IMR-90 (cell line): ENCODE measurements around the gene CCDC61. TPM values are rescaled to one million over a fixed set of nuclear protein-coding genes. Genes with fewer than 3 reads are reported as not detected.

Experiments used
- ATAC-seq: fragments of 200-7000 bp; cut with Tn5 transposase; 2 replicates; pipeline ENCODE4 v1.9.1; 2020; ENCODE audit warnings: low read depth, mild to moderate bottlenecking, moderate library complexity
- BruUV-seq: library from RNA; stranded (reverse); fragments of 400-500 nt; replicated peaks from 2 replicates; lab custom pipeline; 2021; lab: Mats Ljungman, UMichigan
- CTCF ChIA-PET: fragments of 300-600 bp; formaldehyde crosslinking; extraction: SDS; loops from one replicate; lab custom pipeline; 2021; ENCODE audit warnings: antibody characterized with exemption; lab: Yijun Ruan, JAX
- POLR2A ChIA-PET: fragments of 300-600 bp; sonication (Branson Sonifier 250); formaldehyde crosslinking; loops from one replicate; lab custom pipeline; 2022; ENCODE audit warnings: antibody characterized with exemption; ENCODE audit not compliant: unreplicated experiment; lab: Charles Lee
- DNase-seq: peaks from one replicate; pipeline ENCODE4 v3.0.0; 2013
- H2AFZ ChIP-seq: replicated peaks from 2 replicates; pipeline ENCODE3; 2013; ENCODE audit warnings: low read length, mild to moderate bottlenecking; ENCODE audit not compliant: poor library complexity
- H2AK5ac ChIP-seq: 2 replicates; pipeline ENCODE4 v1.6.1; 2013; ENCODE audit warnings: low read depth, low read length, inconsistent platforms
- H2AK9ac ChIP-seq: replicated peaks from 2 replicates; pipeline ENCODE3; 2013; ENCODE audit warnings: mild to moderate bottlenecking, low read depth, low read length, moderate library complexity; ENCODE audit not compliant: poor library complexity
- H2BK120ac ChIP-seq: 2 replicates; pipeline ENCODE4 v1.6.1; 2013; ENCODE audit warnings: low read depth, low read length, inconsistent platforms
- H2BK15ac ChIP-seq: 3 replicates; pipeline ENCODE4 v1.6.1; 2013; ENCODE audit warnings: low read depth, low read length, inconsistent platforms
- H2BK20ac ChIP-seq: 2 replicates; pipeline ENCODE4 v1.6.1; 2013; ENCODE audit warnings: low read depth, mild to moderate bottlenecking, inconsistent platforms, low read length, moderate library complexity
- H2BK5ac ChIP-seq: 2 replicates; pipeline ENCODE4 v1.6.1; 2013; ENCODE audit warnings: mild to moderate bottlenecking, low read depth, low read length, inconsistent platforms; ENCODE audit not compliant: poor library complexity, severe bottlenecking
- H3K14ac ChIP-seq: replicated peaks from 2 replicates; pipeline ENCODE4 v1.6.1; 2013; ENCODE audit warnings: low read depth, low read length, inconsistent platforms
- H3K18ac ChIP-seq: 2 replicates; pipeline ENCODE4 v1.6.1; 2013; ENCODE audit warnings: low read depth, low read length, control low read depth
- H3K23ac ChIP-seq: 2 replicates; pipeline ENCODE4 v1.6.1; 2013; ENCODE audit warnings: low read depth, low read length, inconsistent platforms
- H3K27ac ChIP-seq: 2 replicates; pipeline ENCODE4 v1.5.1; 2013; ENCODE audit warnings: mild to moderate bottlenecking, control low read depth, low read length; ENCODE audit not compliant: insufficient read depth
- H3K27me3 ChIP-seq: 2 replicates; pipeline ENCODE4 v1.6.1; 2013; ENCODE audit warnings: low read length; ENCODE audit not compliant: control insufficient read depth, insufficient read depth
- H3K36me3 ChIP-seq: 2 replicates; pipeline ENCODE4 v1.6.1; 2013; ENCODE audit warnings: low read length, mixed read lengths; ENCODE audit not compliant: control insufficient read depth, insufficient read depth
- H3K4ac ChIP-seq: 2 replicates; pipeline ENCODE4 v1.6.1; 2013; ENCODE audit warnings: low read depth, low read length, inconsistent platforms
- H3K4me1 ChIP-seq: 2 replicates; pipeline ENCODE4 v1.6.1; 2013; ENCODE audit warnings: low read length, mixed read lengths; ENCODE audit not compliant: control insufficient read depth, insufficient read depth
- H3K4me2 ChIP-seq: 2 replicates; pipeline ENCODE4 v1.6.1; 2013; ENCODE audit warnings: low read depth, mild to moderate bottlenecking, control low read depth, low read length, moderate library complexity
- H3K4me3 ChIP-seq: 2 replicates; pipeline ENCODE4 v1.5.1; 2013; ENCODE audit warnings: low read depth, mild to moderate bottlenecking, control low read depth, low read length, moderate library complexity; ENCODE audit not compliant: insufficient read depth
- H3K56ac ChIP-seq: 2 replicates; pipeline ENCODE4 v1.6.1; 2013; ENCODE audit warnings: low read length, inconsistent platforms; ENCODE audit not compliant: insufficient read depth; ENCODE audit errors: extremely low read depth
- H3K79me1 ChIP-seq, 2 experiments: 2 replicates each; pipeline ENCODE4 v1.6.1; 2013; ENCODE audit warnings: low read length in 2 of 2, inconsistent platforms in 1 of 2, low read depth in 1 of 2
- H3K9ac ChIP-seq: 2 replicates; pipeline ENCODE4 v1.6.1; 2013; ENCODE audit warnings: low read depth, low read length, control low read depth
- H3K9me1 ChIP-seq: 2 replicates; pipeline ENCODE4 v1.6.1; 2013; ENCODE audit warnings: low read length, inconsistent platforms; ENCODE audit not compliant: insufficient read depth
- H3K9me3 ChIP-seq: 2 replicates; pipeline ENCODE4 v1.6.1; 2013; ENCODE audit warnings: low read length; ENCODE audit not compliant: control insufficient read depth, insufficient read depth
- H4K20me1 ChIP-seq: 2 replicates; pipeline ENCODE4 v1.6.1; 2013; ENCODE audit warnings: low read length, inconsistent platforms; ENCODE audit not compliant: insufficient read depth
- H4K5ac ChIP-seq: 2 replicates; pipeline ENCODE4 v1.6.1; 2013; ENCODE audit warnings: mild to moderate bottlenecking, low read depth, low read length, control low read depth
- H4K8ac ChIP-seq, 2 experiments: 2 replicates each; pipeline ENCODE4 v1.6.1; 2013; ENCODE audit warnings: low read depth in 2 of 2, low read length in 2 of 2, control low read depth in 1 of 2, inconsistent platforms in 1 of 2
- H4K91ac ChIP-seq: 2 replicates; pipeline ENCODE4 v1.6.1; 2013; ENCODE audit warnings: low read depth, low read length, inconsistent platforms; ENCODE audit not compliant: insufficient read depth
- BHLHE40 ChIP-seq: fragments of 150-350 bp; IDR thresholded peaks from 2 replicates; pipeline ENCODE4 v1.6.1; 2016; ENCODE audit warnings: mild to moderate bottlenecking, low read depth, low read length
- CHD1 ChIP-seq: IDR thresholded peaks from 2 replicates; pipeline ENCODE4 v1.6.1; 2012; ENCODE audit warnings: low read depth, low read length, improper control_type of control experiment
- CTCF ChIP-seq: conservative IDR thresholded peaks from 2 replicates; pipeline ENCODE4 v1.5.1; 2012; ENCODE audit warnings: mild to moderate bottlenecking, low read depth, low read length, improper control_type of control experiment
- ELK1 ChIP-seq: fragments of 150-350 bp; IDR thresholded peaks from 2 replicates; pipeline ENCODE4 v1.6.1; 2016; ENCODE audit warnings: low read depth, mild to moderate bottlenecking, low read length, moderate library complexity, borderline replicate concordance
- MAFK ChIP-seq: IDR thresholded peaks from 2 replicates; pipeline ENCODE4 v1.6.1; 2012; ENCODE audit warnings: low read depth, low read length, improper control_type of control experiment
- MAZ ChIP-seq: IDR thresholded peaks from 2 replicates; pipeline ENCODE4 v1.6.1; 2012; ENCODE audit warnings: low read depth, mild to moderate bottlenecking, low read length, improper control_type of control experiment, moderate library complexity, borderline replicate concordance
- MXI1 ChIP-seq: IDR thresholded peaks from 2 replicates; pipeline ENCODE4 v1.6.1; 2012; ENCODE audit warnings: low read depth, mild to moderate bottlenecking, low read length, moderate library complexity, borderline replicate concordance
- NFE2L2 ChIP-seq: fragments of 150-350 bp; IDR thresholded peaks from 2 replicates; pipeline ENCODE4 v1.6.1; 2016; ENCODE audit warnings: low read depth, mild to moderate bottlenecking, low read length
- POLR2A ChIP-seq: IDR thresholded peaks from 2 replicates; pipeline ENCODE4 v1.6.1; 2012; ENCODE audit warnings: mild to moderate bottlenecking, low read depth, low read length
- RAD21 ChIP-seq: IDR thresholded peaks from 2 replicates; pipeline ENCODE4 v1.6.1; 2012; ENCODE audit warnings: low read length, improper control_type of control experiment
- RCOR1 ChIP-seq: IDR thresholded peaks from 2 replicates; pipeline ENCODE4 v1.6.1; 2012; ENCODE audit warnings: mild to moderate bottlenecking, low read length, improper control_type of control experiment; ENCODE audit not compliant: insufficient replicate concordance
- SMC3 ChIP-seq: fragments of 150-350 bp; IDR thresholded peaks from 2 replicates; pipeline ENCODE4 v1.6.1; 2016; ENCODE audit warnings: low read depth, mild to moderate bottlenecking, antibody characterized with exemption, low read length, moderate library complexity
- USF2 ChIP-seq: fragments of 150-350 bp; IDR thresholded peaks from 2 replicates; pipeline ENCODE4 v1.6.1; 2017; ENCODE audit warnings: mild to moderate bottlenecking, antibody characterized with exemption, low read length, low read depth
- WGBS, 2 experiments: methylation state at CpG; one replicate each; pipeline versions ENCODE4 v1.1.5 to v1.1.7; 2013; ENCODE audit warnings: missing lambda C conversion rate in 2 of 2; ENCODE audit not compliant: insufficient read length in 1 of 2; ENCODE audit errors: extremely low coverage in 2 of 2; 5-methylcytosine and 5-hydroxymethylcytosine counted together
- dilution Hi-C: fragments of 300-500 bp; cut with HindIII; formaldehyde crosslinking; loops from one replicate; pipeline ENCODE4 v1.14.3; 2018; ENCODE audit warnings: low sequenced_read_pairs; ENCODE audit not compliant: unreplicated experiment
- in situ Hi-C: fragments of 300-500 bp; cut with MboI; formaldehyde crosslinking; loops from 3 replicates; pipeline ENCODE4 v1.14.3; 2019; ENCODE audit warnings: low sequenced_read_pairs, inconsistent platforms, mixed read lengths
- intact Hi-C: fragments of 100-400 bp; cut with micrococcal nuclease; formaldehyde crosslinking; loops from 2 replicates; pipeline ENCODE4 v1.10.0; 2022
- polyA plus RNA-seq, 3 experiments: library from polyadenylated mRNA; depleted of rRNA; stranded (reverse); fragments of >200 nt; gene quantifications; 2 replicates each; pipeline ENCODE4 v1.2.3, GENCODE V29; 2012; ENCODE audit warnings: low replicate concordance in 1 of 3
- total RNA-seq: library from RNA; depleted of rRNA; stranded (reverse); fragments of >200 nt; gene quantifications from 2 replicates; pipeline ENCODE4 v1.2.3, GENCODE V29; 2012

CCDC61 gene
- total and polyA plus RNA-seq, 2 of the 4 experiments (the other 2 are of a cell fraction), result 3.2 to 9.1 TPM

GRCh38 chr19:46025835-46026234, 30.6 kb downstream of the CCDC61 start:
- H3K9ac ChIP-seq, result no peak overlapping the region
- H4K5ac ChIP-seq, result no peak overlapping the region
- no peak overlapping the region for H2AK9ac ChIP-seq
- WGBS, 2 experiments, result no CpG with 5 or more reads among the region's 3 CpGs
- no peak overlapping the region for H3K4me2 ChIP-seq
- H2BK120ac ChIP-seq, result no peak overlapping the region
- no peak for DNase-seq
- no peak overlapping the region for H2BK5ac ChIP-seq
- no peak overlapping the region for H2AK5ac ChIP-seq
- H3K14ac ChIP-seq, result no peak overlapping the region
- H2BK20ac ChIP-seq, result no peak overlapping the region
- H2AFZ ChIP-seq, result no peak overlapping the region
- H3K56ac ChIP-seq, result no peak overlapping the region
- ChIA-PET CTCF (interaction anchor here (1.4 to 4.2 kb wide), 2 partner anchors 48 to 53 kb away, joined by 4 to 27 read pairs; no protein-coding TSS in a partner anchor), POLR2A (no interaction called here)
- no peak overlapping the region for H3K18ac ChIP-seq
- no peak for ATAC-seq
- H3K27ac ChIP-seq, result no peak overlapping the region
- H3K4ac ChIP-seq, result no peak overlapping the region
- H3K9me1 ChIP-seq, result no peaks in the 10 kb centered on the region
- BruUV-seq, result no TSS peak
- no peak overlapping the region for H3K23ac ChIP-seq
- no peak overlapping the region for H4K8ac ChIP-seq
- H4K20me1 ChIP-seq, result no peaks in the 10 kb centered on the region
- H3K79me1 ChIP-seq, result no peaks in the 10 kb centered on the region
- intact Hi-C loops, result loop anchor here (2.0 kb wide), 1 partner anchor 43 kb away; no protein-coding TSS in a partner anchor
- no peaks in the 10 kb centered on the region for H3K9me3 ChIP-seq
- H2BK15ac ChIP-seq, result no peak overlapping the region
- H3K36me3 ChIP-seq, result no peaks in the 10 kb centered on the region
- H4K91ac ChIP-seq, result no peak overlapping the region
- peaks cover 4% of the 10 kb centered on the region; the same call in 1 of the 2 replicates for H3K27me3 ChIP-seq
- TF ChIP-seq CTCF (no peak), RAD21 (no peak), USF2 (no peak), MXI1 (no peak), CHD1 (no peak), MAZ (no peak), POLR2A (no peak), BHLHE40 (no peak), MAFK (no peak), RCOR1 (no peak), NFE2L2 (no peak), SMC3 (no peak), ELK1 (no peak)
- in situ Hi-C loops, result loop anchor here (5.0 to 10.0 kb wide), 2 partner anchors 49 to 241 kb away; no protein-coding TSS in a partner anchor
- dilution Hi-C loops, result no loop called here
- H3K4me3 ChIP-seq, result no peak overlapping the region
- no peaks in the 10 kb centered on the region for H3K4me1 ChIP-seq
